B cell (primary cell): ENCODE measurements around the gene PRKCB. TPM values are rescaled to one million over a fixed set of nuclear protein-coding genes. Genes with fewer than 3 reads are reported as not detected.

ENCODE experiments used
- ATAC-seq: fragments of 200-7000 bp; cut with Tn5 transposase; one replicate; pipeline ENCODE4 v1.10.0; 2021; ENCODE audit warnings: low read depth, mild to moderate bottlenecking, moderate number of reproducible peaks, moderate library complexity
- CTCF ChIA-PET: fragments of 350-600 bp; sonication (Branson Sonifier 250); formaldehyde crosslinking; loops from one replicate; lab custom pipeline; 2021; ENCODE audit warnings: antibody characterized with exemption, inconsistent platforms; lab: Charles Lee
- POLR2A ChIA-PET: fragments of 350-600 bp; sonication (Branson Sonifier 250); formaldehyde crosslinking; loops from one replicate; lab custom pipeline; 2021; ENCODE audit warnings: antibody characterized with exemption; lab: Charles Lee
- DNase-seq: peaks from one replicate; pipeline ENCODE4 v3.0.0; 2013
- H2AFZ ChIP-seq: 2 replicates; pipeline ENCODE4 v1.6.1; 2012; ENCODE audit warnings: mild to moderate bottlenecking, low read depth, low read length; ENCODE audit not compliant: insufficient read depth, poor library complexity, severe bottlenecking
- H3K27ac ChIP-seq, 2 donors: 1 replicate in 1 of 2; 2 replicates in 1 of 2; pipeline ENCODE4 v1.5.1; 2012 to 2013; ENCODE audit warnings: low read length in 2 of 2, mild to moderate bottlenecking in 2 of 2, moderate library complexity in 1 of 2
- H3K27me3 ChIP-seq, 4 experiments: fragments of 200-600 bp in 1 of 4; sonication (generic) in 1 of 4; replicated peaks in 1 of 4; 1 replicate in 2 of 4; 2 replicates in 2 of 4; pipeline versions ENCODE4 v1.6.1 to v1.7.0; 2013 to 2016; ENCODE audit warnings: low read length in 3 of 4, mild to moderate bottlenecking in 2 of 4, mixed read lengths in 1 of 4, moderate library complexity in 1 of 4; ENCODE audit not compliant: insufficient read depth in 4 of 4, control insufficient read depth in 3 of 4; ENCODE audit errors: control extremely low read depth in 1 of 4
- H3K36me3 ChIP-seq, 2 experiments: replicated peaks in 1 of 2; 1 replicate in 1 of 2; 2 replicates in 1 of 2; pipeline versions ENCODE4 v1.6.1 to v1.7.1; 2013; ENCODE audit warnings: low read length in 1 of 2; ENCODE audit not compliant: insufficient read depth in 2 of 2, control insufficient read depth in 1 of 2; ENCODE audit errors: control extremely low read depth in 1 of 2, extremely low read depth in 1 of 2
- H3K4me1 ChIP-seq, 2 donors: fragments of 200-600 bp in 1 of 2; sonication (generic) in 1 of 2; 1 replicate in 1 of 2; 2 replicates in 1 of 2; pipeline versions ENCODE4 v1.5.1 to v1.6.1; 2013 to 2017; ENCODE audit warnings: low read length in 2 of 2; ENCODE audit not compliant: control insufficient read depth in 2 of 2, insufficient read depth in 2 of 2
- H3K4me2 ChIP-seq: replicated peaks from 2 replicates; pipeline ENCODE3; 2012; ENCODE audit warnings: mild to moderate bottlenecking, low read depth, low read length; ENCODE audit not compliant: poor library complexity, severe bottlenecking
- H3K4me3 ChIP-seq, 5 experiments: fragments of 200-600 bp in 1 of 5; sonication (generic) in 1 of 5; 1 replicate in 3 of 5; 2 replicates in 2 of 5; pipeline versions ENCODE4 v1.5.1 to v1.7.0; 2011 to 2016; ENCODE audit warnings: low read length in 4 of 5, mild to moderate bottlenecking in 4 of 5, low read depth in 2 of 5, control low read depth in 1 of 5, moderate library complexity in 1 of 5; ENCODE audit not compliant: insufficient read depth in 1 of 5; ENCODE audit errors: control extremely low read depth in 1 of 5, extremely low read depth in 1 of 5
- H3K79me2 ChIP-seq: fragments of 200-600 bp; sonication (generic); one replicate; pipeline ENCODE4 v1.6.0; 2016; ENCODE audit warnings: low read length; ENCODE audit not compliant: control insufficient read depth, insufficient read depth
- H3K9ac ChIP-seq: fragments of 200-600 bp; sonication (generic); 2 replicates; pipeline ENCODE4 v1.6.1; 2017; ENCODE audit warnings: mild to moderate bottlenecking, low read length, moderate library complexity
- H3K9me3 ChIP-seq, 3 donors: one replicate each; pipeline versions ENCODE4 v1.6.1 to v1.7.1; 2013; ENCODE audit warnings: low read length in 2 of 3; ENCODE audit not compliant: control insufficient read depth in 2 of 3, insufficient read depth in 1 of 3; ENCODE audit errors: control extremely low read depth in 1 of 3
- H4K20me1 ChIP-seq: 2 replicates; pipeline ENCODE4 v1.6.0; 2012; ENCODE audit warnings: mild to moderate bottlenecking, low read length; ENCODE audit not compliant: insufficient read depth, control insufficient read depth, poor library complexity, severe bottlenecking
- H3K27ac Mint-ChIP-seq: one replicate; pipeline ENCODE4 v1.8.0; 2021; ENCODE audit warnings: mixed read lengths
- H3K27me3 Mint-ChIP-seq: one replicate; pipeline ENCODE4 v1.8.0; 2021; ENCODE audit warnings: mixed read lengths
- H3K4me1 Mint-ChIP-seq: one replicate; pipeline ENCODE4 v1.8.0; 2021; ENCODE audit warnings: mixed read lengths
- H3K4me3 Mint-ChIP-seq: one replicate; pipeline ENCODE4 v1.8.0; 2021; ENCODE audit warnings: mixed read lengths
- H3K9me3 Mint-ChIP-seq: one replicate; pipeline ENCODE4 v1.8.0; 2022; ENCODE audit warnings: mixed read lengths; ENCODE audit not compliant: insufficient read depth
- CTCF ChIP-seq: fragments of 200-600 bp; IDR thresholded peaks from one replicate; pipeline ENCODE4 v1.8.0; 2022; ENCODE audit warnings: antibody characterized with exemption, mild to moderate bottlenecking
- EZH2 ChIP-seq: IDR thresholded peaks from 2 replicates; pipeline ENCODE4 v1.6.1; 2012; ENCODE audit warnings: borderline replicate concordance, low read depth, mild to moderate bottlenecking, moderate library complexity, low read length; ENCODE audit not compliant: insufficient read depth, poor library complexity, severe bottlenecking
- WGBS: methylation state at CpG from one replicate; pipeline ENCODE4 v1.1.5; 2013; ENCODE audit warnings: missing lambda C conversion rate; ENCODE audit not compliant: insufficient coverage; 5-methylcytosine and 5-hydroxymethylcytosine counted together
- intact Hi-C: fragments of 100-400 bp; cut with micrococcal nuclease; formaldehyde crosslinking; loops from one replicate; pipeline ENCODE4 v1.10.0; 2022
- polyA plus RNA-seq: library from polyadenylated mRNA; depleted of rRNA; stranded (reverse); fragments of >200 nt; gene quantifications from 2 replicates; pipeline ENCODE4 v1.2.3, GENCODE V29; 2012
- total RNA-seq, 2 donors: library from RNA; stranded (reverse); fragments of 120-200 nt in 1 of 2; gene quantifications; 1 replicate in 1 of 2; 2 replicates in 1 of 2; pipeline versions ENCODE4 v1.2.3 to v1.2.4, GENCODE V29; 2013 to 2022

The PRKCB gene
- total and polyA plus RNA-seq, 2 donors (not counting 1 experiment from before 2014, with no cell fraction given): 106 to 373 TPM

GRCh38 chr16:24074574-24074973 lies 238.8 kb downstream of the PRKCB start:
- no peaks in the 10 kb centered on the region for H3K27me3 Mint-ChIP-seq
- no peaks in the 10 kb centered on the region for H3K9me3 ChIP-seq
- peaks cover 1 to 35% of the 10 kb centered on the region in 2 experiments for H3K36me3 ChIP-seq
- no peak overlapping the region for H2AFZ ChIP-seq
- no peaks in the 10 kb centered on the region for H3K27me3 ChIP-seq
- H3K4me3 ChIP-seq: no peak overlapping the region
- H3K4me1 ChIP-seq: peaks cover 57 to 71% of the 10 kb centered on the region in 2 donors
- H3K27ac Mint-ChIP-seq: peak overlapping the region; percentile 56
- intact Hi-C loops: loop anchor here (10.0 kb wide), 1 partner anchor 50 kb away; no protein-coding TSS in a partner anchor
- H3K9ac ChIP-seq: no peak overlapping the region
- H3K79me2 ChIP-seq: peaks cover 74% of the 10 kb centered on the region
- peak overlapping the region; percentile 83 to 89 for H3K27ac ChIP-seq
- H4K20me1 ChIP-seq: peaks cover 50% of the 10 kb centered on the region
- ATAC-seq (no peak), DNase-seq (no peak)
- no peaks in the 10 kb centered on the region for H3K9me3 Mint-ChIP-seq
- WGBS: 93% methylated on average over 4 of the region's 5 CpGs
- peak overlapping the region; percentile 8 for H3K4me3 Mint-ChIP-seq
- peaks cover 71% of the 10 kb centered on the region for H3K4me1 Mint-ChIP-seq
- ChIA-PET CTCF (interaction anchor here (1.1 to 1.3 kb wide), 2 partner anchors 430 to 440 kb away, joined by 3 to 4 read pairs; no protein-coding TSS in a partner anchor), POLR2A (no interaction called here)
- no peak for TF ChIP-seq EZH2
- no peak for TF ChIP-seq CTCF
- H3K4me2 ChIP-seq: no peak overlapping the region

- Mint-ChIP-seq H3K4me1 (peaks cover 71% of the 10 kb centered on the region), H3K4me3 (peak overlapping the region; percentile 76), H3K9me3 (no peaks in the 10 kb centered on the region), H3K27me3 (no peaks in the 10 kb centered on the region), H3K27ac (peak overlapping the region; percentile 91)
- Histone ChIP-seq H3K27ac (peak overlapping the region in 1 of 2 donors; percentile 50), H2AFZ (no peak overlapping the region), H3K36me3 (peaks cover 1 to 32% of the 10 kb centered on the region in 2 experiments), H3K4me2 (peak overlapping the region; percentile 26), H4K20me1 (peaks cover 51% of the 10 kb centered on the region), H3K4me1 (peaks cover 57 to 70% of the 10 kb centered on the region in 2 donors), H3K9me3 (no peaks in the 10 kb centered on the region), H3K27me3 (no peaks in the 10 kb centered on the region), H3K9ac (no peak overlapping the region), H3K4me3 (no peak overlapping the region), H3K79me2 (peaks cover 81% of the 10 kb centered on the region)
- intact Hi-C loops: loop anchor here (10.0 kb wide), 1 partner anchor 49 kb away; no protein-coding TSS in a partner anchor
- ChIA-PET POLR2A (no interaction called here), CTCF (interaction anchor here (1.1 kb wide), 1 partner anchor 439 kb away, joined by 3 read pairs; no protein-coding TSS in a partner anchor)
- DNase-seq: no peak
- ATAC-seq: no peak
- no CpG with 5 or more reads among the region's 1 CpG for WGBS
- TF ChIP-seq CTCF (no peak), EZH2 (no peak)
Observed at GRCh38 chr16:24075302-24075701, 239.5 kb downstream of the PRKCB start.
